Lower lobe of right lung (tissue), 2 donors: ENCODE results near the gene TMEM131. TPM values are rescaled to one million over a fixed set of nuclear protein-coding genes. Genes with fewer than 3 reads are reported as not detected.

Experiments
- ATAC-seq, 2 donors: fragments of 200-7000 bp; cut with Tn5 transposase; one replicate each; pipeline ENCODE4 v1.9.1; 2020 to 2022; ENCODE audit warnings: mild to moderate bottlenecking in 2 of 2, moderate library complexity in 2 of 2
- DNase-seq: peaks from one replicate; pipeline ENCODE4 v3.0.0-alpha.2; 2020
- H3K27ac ChIP-seq: fragments of 200-600 bp; one replicate; pipeline ENCODE4 v1.8.0; 2022
- H3K27me3 ChIP-seq: fragments of 200-600 bp; one replicate; pipeline ENCODE4 v1.8.0; 2022; ENCODE audit warnings: low read depth
- H3K36me3 ChIP-seq: fragments of 200-600 bp; one replicate; pipeline ENCODE4 v1.8.0; 2022; ENCODE audit warnings: mild to moderate bottlenecking
- H3K4me1 ChIP-seq: fragments of 200-600 bp; one replicate; pipeline ENCODE4 v1.8.0; 2022
- H3K4me3 ChIP-seq: fragments of 200-600 bp; one replicate; pipeline ENCODE4 v1.8.0; 2022; ENCODE audit warnings: mild to moderate bottlenecking
- H3K9me3 ChIP-seq: fragments of 200-600 bp; one replicate; pipeline ENCODE4 v1.8.0; 2022
- CTCF ChIP-seq: fragments of 200-600 bp; IDR thresholded peaks from one replicate; pipeline ENCODE4 v1.8.0; 2022; ENCODE audit warnings: antibody characterized with exemption, mild to moderate bottlenecking
- intact Hi-C: fragments of 100-400 bp; cut with DNase I; formaldehyde crosslinking; loops from one replicate; pipeline ENCODE4 v1.11.0; 2022
- total RNA-seq: library from RNA; stranded (reverse); fragmentation: NEBNext Ultra II Directional; extraction: Animal tissue kit (Norgen Biotek cat#: 25700); gene quantifications from one replicate; pipeline ENCODE4 v1.2.1, GENCODE V29; 2021
- donor health status: DM: no; HTN: yes; CAD: no; lungs with severe emphysema.

TMEM131 gene
- total RNA-seq, 1 donor from 2014 or later, result 42.2 TPM

GRCh38 chr2:97723156-97724072 is 272.3 kb downstream of the TMEM131 start:
- Histone ChIP-seq H3K36me3 (no peaks in the 10 kb centered on the region), H3K9me3 (no peaks in the 10 kb centered on the region), H3K27me3 (peaks cover 15% of the 10 kb centered on the region), H3K4me3 (no peak overlapping the region), H3K27ac (no peak overlapping the region), H3K4me1 (no peaks in the 10 kb centered on the region)
- no peak for TF ChIP-seq CTCF
- no peak for DNase-seq
- intact Hi-C loops, result no loop called here
- ATAC-seq, result no peak

GRCh38 chr2:97722227-97722626 is 273.5 kb downstream of the TMEM131 start:
- DNase-seq, result no peak
- ATAC-seq, result no peak
- Histone ChIP-seq H3K4me3 (no peak overlapping the region), H3K36me3 (no peaks in the 10 kb centered on the region), H3K27me3 (peaks cover 15% of the 10 kb centered on the region), H3K27ac (no peak overlapping the region), H3K9me3 (no peaks in the 10 kb centered on the region), H3K4me1 (no peaks in the 10 kb centered on the region)
- intact Hi-C loops, result no loop called here
- TF ChIP-seq CTCF, result no peak

DNA sequence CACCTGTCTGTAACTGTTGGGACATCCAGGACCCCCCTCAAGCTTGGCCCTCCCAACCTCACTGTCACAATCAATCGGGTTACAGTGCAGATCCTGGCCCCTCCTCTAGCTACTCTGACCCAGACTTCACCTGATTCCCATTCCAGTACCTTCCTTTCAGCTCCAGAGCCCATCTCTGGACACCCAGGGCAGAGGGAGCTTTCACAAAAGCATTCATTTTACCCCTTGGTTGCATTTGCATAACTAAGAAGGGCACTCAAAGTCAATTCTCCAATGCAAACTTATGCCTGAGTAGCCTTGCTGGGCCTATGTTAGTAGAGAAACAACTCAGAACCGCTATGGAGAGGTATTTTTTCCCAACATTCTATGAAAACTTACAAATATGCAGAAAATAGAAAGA is 275.0 kb downstream of the TMEM131 start:
- H3K27ac ChIP-seq, result no peak overlapping the region
- H3K4me3 ChIP-seq, result no peak overlapping the region
- H3K4me1 ChIP-seq, result no peaks in the 10 kb centered on the region
- ATAC-seq, result no peak
- H3K27me3 ChIP-seq, result peaks cover 15% of the 10 kb centered on the region
- intact Hi-C loops, result no loop called here
- no peaks in the 10 kb centered on the region for H3K36me3 ChIP-seq
- no peaks in the 10 kb centered on the region for H3K9me3 ChIP-seq
- TF ChIP-seq CTCF, result no peak
- no peak for DNase-seq

DNA sequence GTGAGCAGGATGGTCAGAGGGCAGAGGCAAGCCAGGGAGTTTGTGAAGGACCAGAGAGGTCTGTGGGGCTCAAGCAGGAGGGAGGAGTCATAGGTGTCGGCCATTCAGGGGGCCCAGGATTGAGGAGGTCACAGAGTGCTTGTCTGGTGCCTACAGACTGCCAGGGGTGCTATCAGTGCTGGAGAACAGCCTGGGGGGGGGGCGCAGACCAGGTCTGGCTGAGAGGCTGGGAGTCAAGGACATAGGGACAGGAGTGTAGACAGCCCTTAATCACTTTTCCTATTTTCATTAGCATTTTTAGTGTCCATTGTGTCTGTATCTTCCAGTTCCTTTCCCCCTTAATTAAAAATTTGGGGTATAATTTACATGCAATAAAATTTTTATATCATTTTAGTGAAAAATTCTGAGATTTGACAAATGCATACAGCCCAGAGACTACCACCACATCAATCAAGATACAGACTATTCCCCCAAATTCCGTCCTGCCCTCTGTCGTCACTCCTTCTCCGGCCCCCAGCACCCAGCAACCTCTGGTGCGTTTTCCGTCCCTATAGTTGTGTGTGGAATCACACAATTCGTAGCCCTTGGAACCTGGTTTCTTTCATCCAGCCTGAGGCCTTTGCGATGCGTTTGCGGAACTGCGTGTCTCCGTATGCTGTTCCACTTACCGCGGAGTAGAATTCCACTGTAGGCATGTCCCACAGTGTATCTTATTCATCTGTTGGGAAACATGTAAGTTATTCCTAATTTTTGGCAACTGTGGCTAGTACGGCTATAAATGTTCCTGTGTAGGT is 276.2 kb downstream of the TMEM131 start:
- no peak overlapping the region for H3K27ac ChIP-seq
- no peak for DNase-seq
- no peak overlapping the region for H3K4me3 ChIP-seq
- H3K4me1 ChIP-seq, result no peaks in the 10 kb centered on the region
- H3K36me3 ChIP-seq, result no peaks in the 10 kb centered on the region
- TF ChIP-seq CTCF, result no peak
- intact Hi-C loops, result no loop called here
- no peaks in the 10 kb centered on the region for H3K9me3 ChIP-seq
- no peak for ATAC-seq
- H3K27me3 ChIP-seq, result peaks cover 9% of the 10 kb centered on the region

DNA sequence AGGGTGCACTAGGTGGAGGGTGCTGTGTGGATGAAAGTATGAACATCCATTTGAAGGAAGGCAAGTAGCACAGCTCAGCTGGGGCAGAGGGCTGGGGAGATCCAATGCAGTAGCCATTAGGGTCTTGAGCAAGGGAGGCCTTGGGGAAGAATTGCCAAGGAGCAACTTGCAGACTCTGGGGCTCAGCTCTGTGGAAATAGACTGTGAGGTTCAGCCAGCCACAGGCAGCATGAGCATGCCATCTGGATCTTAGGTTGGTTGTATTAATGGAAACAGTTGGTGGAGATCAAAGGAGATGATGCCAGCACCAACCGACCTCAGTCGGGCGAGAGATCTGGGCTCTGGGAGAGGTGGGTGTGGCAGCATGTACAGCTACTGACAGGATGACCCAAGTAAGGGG is 276.8 kb downstream of the TMEM131 start:
- intact Hi-C loops, result no loop called here
- Histone ChIP-seq H3K4me3 (no peak overlapping the region), H3K36me3 (no peaks in the 10 kb centered on the region), H3K27me3 (peaks cover 2% of the 10 kb centered on the region), H3K27ac (no peak overlapping the region), H3K4me1 (no peaks in the 10 kb centered on the region), H3K9me3 (no peaks in the 10 kb centered on the region)
- ATAC-seq, result no peak
- no peak for DNase-seq
- no peak for TF ChIP-seq CTCF
